Caki2 (cell line): ENCODE results near the gene PTPRG. TPM values are rescaled to one million over a fixed set of nuclear protein-coding genes. Genes with fewer than 3 reads are reported as not detected.

Experiments
- DNase-seq: peaks from one replicate; pipeline ENCODE4 v3.0.0-alpha.2; 2015; ENCODE audit warnings: low read depth
- in situ Hi-C: cut with HindIII; loops from 2 replicates; pipeline ENCODE4 v1.10.0; 2016; ENCODE audit warnings: low sequenced_read_pairs, low pct_unique_long_range_greater_than_20kb, mixed read lengths
- total RNA-seq: library from RNA; depleted of rRNA; stranded (reverse); fragments of >200 nt; shearing (Covaris generic); gene quantifications from 2 replicates; pipeline ENCODE4 v1.2.3, GENCODE V29; 2014; ENCODE audit warnings: low replicate concordance

Gene PTPRG
- total RNA-seq, 1 experiment from 2014 or later, result 9.4 TPM

GRCh38 chr3:61632568-61633175, 71.3 kb downstream of the PTPRG start:
- in situ Hi-C loops, result no loop called here
- no peak for DNase-seq

- DNase-seq, result peak; percentile 59
- in situ Hi-C loops, result no loop called here
Observed at GRCh38 chr3:61634678-61635077, 73.3 kb downstream of the PTPRG start.

- in situ Hi-C loops, result no loop called here
- DNase-seq, result peak; percentile 50
Observed at GRCh38 chr3:61637088-61638051, 76.0 kb downstream of the PTPRG start.

GRCh38 chr3:61638741-61639140, 77.4 kb downstream of the PTPRG start:
- in situ Hi-C loops, result no loop called here
- no peak for DNase-seq

GRCh38 chr3:61639991-61640390, 78.6 kb downstream of the PTPRG start:
- DNase-seq, result no peak
- in situ Hi-C loops, result no loop called here

GRCh38 chr3:61645148-61645547, 83.8 kb downstream of the PTPRG start:
- DNase-seq, result peak; percentile 18
- in situ Hi-C loops, result no loop called here

GRCh38 chr3:61646360-61646759, 85.0 kb downstream of the PTPRG start:
- in situ Hi-C loops, result no loop called here
- no peak for DNase-seq

GRCh38 chr3:61646851-61647525, 85.6 kb downstream of the PTPRG start:
- DNase-seq, result no peak
- in situ Hi-C loops, result no loop called here

- in situ Hi-C loops, result no loop called here
- no peak for DNase-seq
Observed at GRCh38 chr3:61648481-61648880, 87.1 kb downstream of the PTPRG start.

GRCh38 chr3:61649381-61650170, 88.2 kb downstream of the PTPRG start:
- in situ Hi-C loops, result no loop called here
- DNase-seq, result no peak

GRCh38 chr3:61650276-61650675, 88.9 kb downstream of the PTPRG start:
- no peak for DNase-seq
- in situ Hi-C loops, result no loop called here

GRCh38 chr3:61650719-61651410, 89.5 kb downstream of the PTPRG start:
- in situ Hi-C loops, result no loop called here

GRCh38 chr3:61657689-61658088, 96.3 kb downstream of the PTPRG start:
- in situ Hi-C loops, result no loop called here
- no peak for DNase-seq

More at GRCh38 chr3:61650719-61651410, 89.5 kb downstream of the PTPRG start:
- no peak for DNase-seq

- in situ Hi-C loops, result no loop called here
Observed at GRCh38 chr3:61662861-61663260, 101.5 kb downstream of the PTPRG start.

GRCh38 chr3:61663356-61664104, 102.2 kb downstream of the PTPRG start:
- in situ Hi-C loops, result no loop called here
- DNase-seq, result no peak

More at GRCh38 chr3:61662861-61663260, 101.5 kb downstream of the PTPRG start:
- DNase-seq, result no peak

GRCh38 chr3:61664105-61664482, 102.7 kb downstream of the PTPRG start:
- in situ Hi-C loops, result no loop called here
- DNase-seq, result peak; percentile 72

- in situ Hi-C loops, result no loop called here
- DNase-seq, result no peak
Observed at GRCh38 chr3:61665121-61665520, 103.8 kb downstream of the PTPRG start.
